Neural cell (in vitro differentiated cells): Measurements from ENCODE around the gene JMY.

Experiments used
- EZH2 ChIP-seq: fragments of 200-600, 300-800 bp; shearing (Covaris generic), sonication (generic); IDR thresholded peaks from 2 replicates; pipeline ENCODE4 v1.6.1; 2014; ENCODE audit warnings: antibody characterized with exemption, low read length, borderline replicate concordance, mild to moderate bottlenecking; ENCODE audit not compliant: insufficient read depth, poor library complexity, severe bottlenecking
- TAF1 ChIP-seq: IDR thresholded peaks from 2 replicates; pipeline ENCODE4 v1.6.1; 2012; ENCODE audit warnings: low read depth
- TF ChIP-seq, protein P1 (sequence below): fragments of 450-650 bp; IDR thresholded peaks from 2 replicates; pipeline ENCODE4 v1.5.1; 2014; ENCODE audit warnings: antibody characterized with exemption, mild to moderate bottlenecking, moderate library complexity; ENCODE audit not compliant: poor library complexity, severe bottlenecking

DNA sequence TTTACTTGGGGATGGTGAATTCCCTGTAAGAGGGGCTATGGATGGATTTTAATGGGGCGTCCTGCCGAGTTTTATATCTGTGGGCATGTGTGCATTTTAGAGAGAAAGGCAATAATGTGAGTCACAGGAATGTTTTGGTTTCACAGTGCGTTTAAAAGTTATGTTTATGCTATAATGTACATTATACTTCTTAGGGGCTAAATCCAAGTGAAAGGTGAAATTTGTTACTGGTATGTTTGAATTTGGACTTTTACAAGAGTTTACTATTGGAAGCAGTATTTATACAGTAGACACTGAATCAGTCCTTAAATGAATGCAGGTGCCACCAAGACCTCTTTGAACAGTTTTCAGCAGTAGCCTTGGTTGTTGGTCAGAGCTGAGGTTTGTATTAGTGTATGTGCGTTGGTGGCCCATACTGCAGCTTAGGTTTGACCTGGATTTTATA is 5.6 kb downstream of the JMY start:
- TF ChIP-seq TAF1 (no peak), EZH2 (no peak)
- TF ChIP-seq, protein P1, sequence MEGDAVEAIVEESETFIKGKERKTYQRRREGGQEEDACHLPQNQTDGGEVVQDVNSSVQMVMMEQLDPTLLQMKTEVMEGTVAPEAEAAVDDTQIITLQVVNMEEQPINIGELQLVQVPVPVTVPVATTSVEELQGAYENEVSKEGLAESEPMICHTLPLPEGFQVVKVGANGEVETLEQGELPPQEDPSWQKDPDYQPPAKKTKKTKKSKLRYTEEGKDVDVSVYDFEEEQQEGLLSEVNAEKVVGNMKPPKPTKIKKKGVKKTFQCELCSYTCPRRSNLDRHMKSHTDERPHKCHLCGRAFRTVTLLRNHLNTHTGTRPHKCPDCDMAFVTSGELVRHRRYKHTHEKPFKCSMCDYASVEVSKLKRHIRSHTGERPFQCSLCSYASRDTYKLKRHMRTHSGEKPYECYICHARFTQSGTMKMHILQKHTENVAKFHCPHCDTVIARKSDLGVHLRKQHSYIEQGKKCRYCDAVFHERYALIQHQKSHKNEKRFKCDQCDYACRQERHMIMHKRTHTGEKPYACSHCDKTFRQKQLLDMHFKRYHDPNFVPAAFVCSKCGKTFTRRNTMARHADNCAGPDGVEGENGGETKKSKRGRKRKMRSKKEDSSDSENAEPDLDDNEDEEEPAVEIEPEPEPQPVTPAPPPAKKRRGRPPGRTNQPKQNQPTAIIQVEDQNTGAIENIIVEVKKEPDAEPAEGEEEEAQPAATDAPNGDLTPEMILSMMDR: no peak
